Left renal pelvis (tissue), 4 donors: ENCODE results near the gene SLC25A13. TPM values are rescaled to one million over a fixed set of nuclear protein-coding genes. Genes with fewer than 3 reads are reported as not detected.

ENCODE experiments used
- DNase-seq, 4 donors: peaks; one replicate each; pipeline ENCODE4 v3.0.0-alpha.2; 2013; ENCODE audit warnings: low read depth in 4 of 4, low spot score in 3 of 4
- polyA plus RNA-seq, 4 donors: library from polyadenylated mRNA; unstranded; fragments of 120-200 nt; gene quantifications; one replicate each; pipeline ENCODE4 v1.2.1, GENCODE V29; 2013; ENCODE audit not compliant: insufficient read length in 4 of 4

SLC25A13 gene
- polyA plus RNA-seq, 4 donors: 21.5 to 41.6 (median 41.0) TPM

DNA sequence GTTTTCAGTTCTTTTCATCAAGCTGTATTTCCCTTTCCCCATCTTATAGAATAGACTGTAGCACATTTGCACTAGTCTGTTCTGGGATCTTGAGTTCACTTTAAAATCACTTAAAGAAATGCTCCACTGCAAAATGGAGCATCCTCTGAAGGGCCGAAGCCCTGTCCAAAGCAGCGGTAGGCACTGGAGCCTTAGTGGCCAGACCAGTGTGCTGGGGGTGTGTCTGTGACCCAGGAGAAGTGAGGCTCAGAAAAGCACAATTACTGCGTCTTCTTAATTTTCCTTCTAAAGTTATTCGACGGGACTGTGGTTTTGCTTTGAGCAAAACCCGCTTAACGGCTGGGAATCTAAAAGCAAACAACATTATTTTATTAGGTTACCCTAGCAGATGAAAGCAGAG, 205.7 kb downstream of the SLC25A13 start:
- no peak for DNase-seq

DNA sequence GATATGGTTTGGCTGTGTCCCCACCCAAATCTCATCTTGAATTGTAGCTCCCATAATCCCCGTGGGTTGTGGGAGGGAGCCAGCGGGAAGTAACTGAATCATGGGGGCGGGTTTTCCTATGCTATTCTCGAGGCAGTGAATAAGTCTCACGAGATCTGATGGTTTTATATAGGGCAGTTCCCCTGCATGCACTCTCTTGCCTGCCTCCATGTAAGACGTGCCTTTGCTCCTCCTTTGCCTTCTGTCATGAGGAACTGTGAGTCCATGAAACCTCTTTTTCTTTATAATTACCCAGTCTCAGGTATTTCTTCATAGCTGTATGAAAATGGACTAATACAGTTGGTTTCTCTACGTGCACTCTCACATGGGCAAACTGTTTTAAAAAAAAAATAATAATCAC, 207.7 kb downstream of the SLC25A13 start:
- DNase-seq: no peak

DNA sequence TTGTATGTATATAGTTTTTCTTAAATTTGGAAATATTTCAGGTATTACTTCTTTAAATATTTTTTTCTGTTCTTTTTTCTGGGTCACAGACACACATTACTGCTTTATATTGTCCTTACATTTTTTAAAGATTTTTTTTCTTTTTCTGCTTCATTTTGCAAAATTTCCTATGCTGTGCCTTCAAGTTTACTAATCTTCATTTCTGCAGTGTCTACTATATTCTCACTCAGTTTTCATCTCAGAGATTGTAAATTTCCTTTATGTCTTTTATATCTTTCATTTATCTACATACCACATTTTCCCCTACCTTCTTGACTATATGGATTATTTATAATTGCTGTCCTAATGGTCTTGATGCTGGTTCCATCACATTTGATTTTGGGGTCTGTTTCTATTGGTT, 210.5 kb downstream of the SLC25A13 start:
- DNase-seq: no peak

DNA sequence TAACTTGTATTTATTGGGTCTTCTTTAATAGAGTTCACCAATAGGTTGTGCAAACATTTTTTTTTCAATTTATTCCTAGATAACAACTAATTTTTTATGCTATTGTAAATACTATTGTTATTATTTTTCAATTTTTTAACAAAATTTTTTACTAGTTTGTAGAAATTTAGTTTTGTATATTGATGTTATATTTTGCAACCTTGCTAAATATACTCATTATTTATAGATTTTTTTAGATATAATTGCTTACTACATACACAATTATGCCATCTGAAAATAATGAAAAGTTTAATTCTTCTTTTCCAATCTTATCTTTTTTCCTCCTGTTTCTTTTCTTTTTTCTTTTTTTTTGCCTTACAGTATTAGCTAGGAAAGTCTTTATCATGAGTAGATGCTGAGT, 216.9 kb downstream of the SLC25A13 start:
- no peak for DNase-seq

DNA sequence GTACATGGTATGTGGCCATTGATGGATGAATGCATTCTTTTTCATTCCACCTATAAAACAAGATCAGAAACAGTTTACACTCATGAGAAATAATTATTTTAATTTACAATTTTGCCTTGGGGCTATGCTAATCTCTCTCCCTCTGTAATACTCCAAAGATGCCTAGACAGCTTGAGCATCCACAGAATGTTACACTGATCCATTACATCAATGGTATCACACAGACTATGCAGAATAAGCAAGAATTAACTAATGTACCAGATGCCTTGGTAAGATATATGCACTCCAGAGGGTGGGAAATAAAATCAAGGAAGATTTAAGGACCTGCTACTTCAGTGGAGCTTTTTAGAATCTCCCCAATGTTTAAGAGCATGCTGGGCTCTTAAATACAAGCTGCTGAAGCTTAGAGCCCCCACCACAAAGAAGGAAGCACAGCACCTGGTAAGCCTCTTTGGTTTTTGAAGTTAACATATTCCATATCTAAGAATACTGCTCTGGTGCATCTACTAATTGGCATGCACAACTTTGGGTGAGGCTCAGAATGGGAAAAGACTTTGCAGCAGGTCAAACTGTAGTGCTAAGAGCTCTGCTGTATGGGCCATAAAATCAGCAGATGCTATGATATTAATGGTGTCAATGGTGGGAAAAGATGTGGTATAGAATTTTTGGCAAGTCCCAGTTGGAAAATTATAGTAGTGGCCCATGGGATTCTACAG, 219.6 kb downstream of the SLC25A13 start:
- no peak for DNase-seq

DNA sequence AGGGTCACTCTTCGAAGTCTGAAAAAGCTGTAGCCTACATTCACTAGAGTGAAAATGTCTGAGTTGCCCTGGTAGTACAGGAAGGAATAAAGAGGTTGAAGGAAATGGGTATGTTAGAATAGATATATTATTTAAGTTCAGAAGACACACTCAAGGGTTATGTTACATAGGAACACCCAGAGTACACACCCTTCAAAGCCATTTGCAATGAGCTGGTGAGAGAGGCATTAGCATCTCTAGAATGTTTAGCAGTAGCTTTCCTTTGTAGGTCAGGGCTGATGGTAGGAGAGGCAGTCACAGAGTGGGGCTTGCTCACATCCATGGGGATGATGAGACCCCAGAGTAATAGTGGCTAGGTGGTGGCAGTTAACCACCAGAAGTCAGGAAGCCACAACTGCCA, 221.2 kb downstream of the SLC25A13 start:
- no peak for DNase-seq

DNA sequence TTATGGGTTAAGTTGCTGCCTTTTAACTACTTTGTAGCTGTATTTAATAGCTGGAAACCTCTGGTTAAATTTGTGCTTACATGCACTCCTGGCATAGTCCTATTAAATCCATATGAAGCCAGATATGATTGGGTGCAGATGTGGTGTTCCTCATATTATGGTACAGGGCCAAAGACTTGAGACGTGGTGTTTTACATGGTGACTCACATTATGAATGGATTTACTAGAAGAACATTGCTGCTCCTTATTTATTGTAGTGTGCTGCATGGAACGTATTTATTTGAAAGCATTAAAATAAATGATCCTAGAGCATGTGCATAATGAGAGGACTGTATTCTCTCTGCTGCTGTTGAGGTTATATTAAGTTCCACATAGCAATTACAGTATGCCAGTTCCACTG, 224.1 kb downstream of the SLC25A13 start:
- DNase-seq: no peak

DNA sequence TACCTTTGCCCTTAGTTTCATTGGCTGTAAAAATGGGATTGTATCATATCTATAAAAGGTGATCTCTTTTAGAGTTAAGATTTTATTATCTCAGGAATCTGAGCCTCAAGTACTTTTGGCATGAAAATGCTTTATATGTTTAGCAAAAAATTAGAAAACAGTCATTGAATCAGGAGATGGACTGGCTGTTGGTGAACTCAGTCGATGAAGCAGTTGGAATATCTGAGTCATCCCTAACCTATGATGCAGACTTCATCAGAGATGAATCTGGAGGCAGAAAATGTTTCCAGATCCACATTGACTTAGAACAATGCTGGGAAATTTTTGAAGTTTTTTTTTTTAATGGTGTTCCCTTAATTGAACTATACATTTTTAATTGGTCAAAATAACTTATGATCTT, 228.5 kb downstream of the SLC25A13 start:
- DNase-seq: no peak

DNA sequence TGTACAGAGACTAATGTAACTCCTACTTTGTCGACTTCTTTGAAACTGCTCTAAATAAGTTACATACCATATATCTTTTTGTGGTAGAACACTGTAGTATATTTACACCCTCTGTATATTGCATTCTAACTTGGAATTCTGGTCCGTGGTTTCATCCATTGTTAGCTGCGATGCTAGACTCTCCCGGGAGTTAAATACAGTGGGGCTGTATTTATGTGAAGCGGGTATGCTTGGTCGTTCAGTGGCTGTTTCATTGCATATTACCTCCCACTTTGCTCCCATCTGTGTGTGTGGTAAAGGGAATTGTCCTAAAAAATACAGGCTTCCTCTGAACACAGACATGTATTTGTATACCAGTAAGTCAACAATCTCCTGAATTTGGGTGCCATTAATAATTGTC, 231.1 kb downstream of the SLC25A13 start:
- DNase-seq: no peak

DNA sequence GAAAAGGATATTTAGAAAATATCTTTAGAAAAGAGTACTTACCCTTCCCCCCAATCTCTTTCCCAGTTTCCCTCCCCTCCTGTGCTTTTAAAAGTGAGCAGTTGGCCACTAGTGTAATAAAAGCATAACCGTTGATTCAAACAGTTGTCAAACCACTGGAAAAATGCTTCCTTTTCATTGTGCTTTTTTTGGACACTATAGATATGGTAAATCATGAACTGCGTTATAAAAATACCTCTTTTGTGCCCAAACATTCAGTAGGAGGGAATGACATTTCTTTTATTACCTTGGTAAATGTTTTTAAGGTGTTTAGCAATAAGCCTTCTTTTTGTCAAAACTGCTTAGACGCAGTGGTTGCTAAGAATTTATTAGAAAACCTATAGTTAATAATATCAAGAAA, 232.4 kb downstream of the SLC25A13 start:
- no peak for DNase-seq

DNA sequence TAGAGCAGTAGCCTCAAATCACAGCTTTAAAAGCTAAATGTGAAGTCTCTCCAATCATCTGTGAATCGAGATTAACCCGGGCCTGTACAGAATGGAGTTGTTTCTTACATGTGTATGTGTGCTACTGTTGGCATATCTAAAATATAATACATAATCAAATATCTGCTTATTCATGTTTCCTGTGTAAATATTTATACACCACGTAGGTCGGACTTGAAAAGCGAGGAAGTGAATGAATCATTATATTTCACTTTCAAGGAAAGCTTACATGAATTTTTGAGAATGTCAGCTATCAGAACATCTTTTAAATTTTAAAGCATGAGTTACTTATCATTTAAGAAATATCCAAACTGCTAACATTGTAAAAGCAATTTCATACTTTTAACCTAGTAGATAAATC, 233.3 kb downstream of the SLC25A13 start:
- no peak for DNase-seq

DNA sequence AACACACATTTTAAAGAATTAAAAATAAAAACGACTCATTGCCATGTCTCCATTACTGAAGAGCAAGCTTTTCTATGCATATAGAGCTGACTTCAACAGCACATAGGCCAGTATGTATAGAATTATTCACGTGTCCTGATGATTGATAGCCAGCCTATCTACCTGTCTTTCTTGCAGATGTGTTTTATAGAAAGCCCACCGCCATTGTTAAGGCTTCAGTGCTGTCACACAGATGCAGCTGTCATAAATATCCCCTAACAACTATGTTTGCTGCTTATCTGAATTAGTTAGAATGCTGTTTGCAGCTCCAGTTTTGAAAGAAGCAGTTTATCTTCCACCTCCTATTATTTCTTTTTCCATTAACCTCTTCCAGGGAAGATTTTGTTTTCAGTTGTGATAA, 235.9 kb downstream of the SLC25A13 start:
- DNase-seq: no peak

DNA sequence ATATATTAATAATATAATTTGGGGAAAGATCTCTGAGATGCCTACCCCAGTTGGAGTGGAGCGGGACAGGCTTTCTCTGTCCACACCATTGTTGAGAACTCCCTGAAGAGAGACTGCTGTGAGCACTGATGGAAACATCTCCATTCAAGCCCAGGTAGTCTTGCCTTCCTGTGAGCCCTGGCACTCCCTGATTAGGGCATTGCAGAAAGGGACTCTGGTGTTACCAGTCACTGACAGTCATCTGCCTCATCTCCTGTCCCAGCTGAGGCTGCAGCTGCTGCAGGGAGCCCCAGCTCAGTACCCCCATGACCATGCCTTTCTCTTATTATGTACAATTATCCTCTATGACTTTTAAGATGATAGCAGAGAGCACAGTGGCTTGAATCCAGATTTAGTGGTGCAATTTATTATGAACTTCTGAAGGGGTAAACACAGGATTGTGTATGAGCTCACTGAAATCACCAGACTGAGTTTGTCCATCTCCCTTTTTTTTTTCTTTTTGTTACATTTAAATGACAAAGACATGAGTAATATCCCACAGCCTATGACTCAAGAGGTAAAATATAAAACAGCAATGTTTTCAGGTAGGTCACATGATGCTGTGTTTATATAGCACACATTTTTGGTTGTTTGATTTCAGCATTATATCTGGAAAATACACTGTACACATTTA, 236.9 kb downstream of the SLC25A13 start:
- DNase-seq: no peak

DNA sequence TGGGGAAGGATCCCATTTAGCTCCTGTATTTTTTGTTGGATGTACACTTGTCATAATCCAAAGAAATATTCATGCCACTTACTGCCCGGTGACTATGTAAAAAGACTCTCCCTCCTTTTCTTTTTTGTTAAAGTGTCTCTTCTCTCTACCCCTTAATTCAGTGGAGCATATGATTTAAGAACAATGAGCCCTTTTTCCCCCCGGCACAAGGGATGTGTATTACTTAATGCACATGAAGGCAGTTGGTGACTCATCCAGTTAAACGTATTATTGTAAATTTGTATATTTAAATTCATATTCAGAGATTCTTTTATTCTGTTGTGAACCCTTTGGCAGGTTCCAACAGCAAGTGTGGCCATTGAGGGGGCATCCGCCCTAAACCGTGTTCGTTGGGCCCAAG, 241.9 kb downstream of the SLC25A13 start:
- DNase-seq: no peak

DNA sequence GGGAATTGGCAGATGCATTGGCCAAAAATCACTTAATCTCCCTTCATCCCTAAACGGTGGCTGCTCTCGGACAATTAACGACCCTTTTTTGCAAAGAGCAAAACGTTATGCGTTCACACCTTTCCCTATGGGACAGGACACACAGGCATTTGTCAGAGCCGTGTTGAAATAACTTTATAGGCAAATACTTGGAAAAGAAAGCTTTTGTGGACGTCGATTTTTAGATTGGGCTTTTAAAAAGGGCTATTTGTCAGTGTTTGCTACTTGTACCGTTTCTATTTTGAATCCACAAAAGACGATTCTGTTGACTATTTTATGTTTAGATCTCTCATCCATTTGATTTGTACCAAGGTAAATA, 245.6 kb downstream of the SLC25A13 start:
- DNase-seq: no peak

DNA sequence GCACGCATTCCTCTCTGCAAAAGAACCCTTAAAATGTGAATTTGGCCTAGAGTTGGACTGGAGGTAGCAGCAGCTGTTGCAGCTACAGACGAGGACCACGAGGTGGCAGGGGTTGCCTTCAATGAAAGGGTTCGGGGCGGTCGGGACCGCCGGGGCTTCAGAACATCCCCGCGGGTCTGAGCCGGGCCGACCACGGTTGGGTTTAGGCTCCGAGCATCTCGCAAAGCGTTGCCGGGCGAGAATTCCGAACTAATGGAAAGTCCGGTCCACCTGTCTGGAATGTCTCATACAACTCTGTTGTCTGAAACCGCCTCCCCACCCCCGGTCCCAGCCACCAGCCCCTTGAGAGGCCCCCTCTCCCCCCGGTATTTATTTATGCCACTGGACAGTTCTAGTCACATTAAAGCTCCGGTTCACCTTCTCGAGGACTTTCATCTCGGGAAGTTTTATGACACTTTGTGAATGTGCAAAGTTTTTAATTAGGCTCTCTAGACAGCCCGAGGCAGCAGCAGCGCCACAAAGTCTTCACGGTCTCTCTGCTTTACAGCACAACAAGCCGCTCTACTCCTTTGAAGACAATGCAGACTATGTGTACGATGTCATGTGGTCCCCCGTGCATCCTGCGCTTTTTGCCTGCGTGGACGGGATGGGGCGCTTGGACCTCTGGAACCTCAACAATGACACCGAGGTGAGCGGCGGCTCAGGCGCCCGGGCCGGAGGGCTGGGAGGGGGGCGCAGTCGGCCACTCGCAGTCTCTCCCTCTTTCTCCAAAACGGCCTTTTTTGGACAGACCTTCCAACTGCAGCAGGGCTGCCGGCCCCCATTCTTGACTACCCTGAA, 246.2 kb downstream of the SLC25A13 start:
- peak in 2 of 4 donors; percentile 31 to 36 for DNase-seq

DNA sequence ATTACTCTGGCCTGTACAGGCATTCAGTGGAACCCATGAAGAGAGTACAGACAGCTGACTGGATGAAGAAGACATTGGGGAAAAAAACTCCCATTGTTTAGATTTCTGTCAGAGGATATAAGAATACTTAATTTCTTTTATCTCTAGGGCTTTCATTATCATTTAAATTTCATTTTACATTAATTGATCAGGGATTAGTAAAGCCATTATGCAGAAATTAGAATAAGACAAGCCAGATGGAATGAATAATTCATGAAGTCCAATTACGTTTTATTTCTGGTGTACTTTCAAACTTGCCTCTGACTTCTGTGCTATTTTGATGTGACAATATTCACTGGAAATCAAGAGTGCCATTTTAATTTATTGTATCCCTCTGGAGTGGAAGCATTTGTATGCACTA, 247.0 kb downstream of the SLC25A13 start:
- DNase-seq: no peak
